ENCODE data around the gene BNC2. TPM values are rescaled to one million over a fixed set of nuclear protein-coding genes. Genes with fewer than 3 reads are reported as not detected.
A peak's percentile ranks its signal among the peaks of the same experiment; 100 is the strongest.

The BNC2 gene
- 16.5 and 20.7 TPM in 2 replicates for total RNA-seq
- 19.3 and 25.3 TPM in 2 replicates for polyA plus RNA-seq

GRCh38 chr9:16870596-16871335, at the start of gene BNC2:
Gene BNC2 (minus strand): TSS chr9:16870670. CDS start chr9:16870648, 22 bp downstream.
- peak; percentile 81 for DNase-seq (ENCODE audit: low spot score)
- Histone ChIP-seq H3K4me2 (peak within 1 kb of the TSS; percentile 97), H3K9me2 (replicated peaks; ENCODE audit: insufficient read depth) (no peaks in the 10 kb centered on the region), H3K27ac (peak within 1 kb of the TSS; percentile 91), H3K36me3 (replicated peaks; ENCODE audit: insufficient read depth, low read depth) (no peaks in the 10 kb centered on the region), H2AFZ (peak within 1 kb of the TSS; percentile 77), H3K4me3 (peak within 1 kb of the TSS; percentile 74), H3K27me3 (peaks cover 10% of the 10 kb centered on the region), H3K79me2 (peaks cover 20% of the 10 kb centered on the region), H4K20me1 (ENCODE audit: insufficient read depth, poor library complexity, severe bottlenecking) (no peaks in the 10 kb centered on the region), H3K9me3 (ENCODE audit: low read depth) (no peaks in the 10 kb centered on the region), H3K4me1 (ENCODE audit: insufficient read depth) (peaks cover 5% of the 10 kb centered on the region)
- TF ChIP-seq CTCF (IDR thresholded peaks at IDR 0.05; ENCODE audit: poor library complexity): peak; percentile 12
- no peak for TF ChIP-seq EZH2 (IDR thresholded peaks at IDR 0.05; ENCODE audit: borderline replicate concordance)
- under 1% methylated on average over 25 of the region's 58 CpGs for WGBS (ENCODE audit: low lambda C conversion rate, missing lambda C conversion rate)

DNA sequence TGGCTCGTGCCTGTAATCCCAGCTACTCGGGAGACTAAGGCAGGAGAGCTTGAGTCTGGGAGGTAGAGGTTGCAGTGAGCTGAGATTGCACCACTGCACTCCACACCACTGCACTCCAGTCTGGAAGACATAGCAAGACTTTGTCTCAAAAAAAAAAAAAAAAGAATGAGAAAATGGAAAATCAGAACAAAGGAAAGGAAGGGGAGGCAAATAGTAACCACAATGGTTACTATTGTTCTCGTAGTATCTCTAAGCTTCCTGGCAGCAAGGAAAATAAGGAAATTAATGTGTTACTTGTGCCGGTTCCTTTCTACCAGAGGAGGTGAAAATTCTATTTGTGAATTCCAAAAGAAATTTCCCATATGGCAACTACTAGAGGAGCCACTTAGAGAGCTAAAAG, 48.5 kb upstream of the BNC2 start:
- Histone ChIP-seq H4K20me1 (ENCODE audit: insufficient read depth, poor library complexity, severe bottlenecking) (no peaks in the 10 kb centered on the region), H3K9me3 (ENCODE audit: low read depth) (no peaks in the 10 kb centered on the region), H3K4me3 (no peak overlapping the region), H2AFZ (no peak overlapping the region), H3K79me2 (no peaks in the 10 kb centered on the region), H3K4me1 (ENCODE audit: insufficient read depth) (no peaks in the 10 kb centered on the region), H3K27me3 (no peaks in the 10 kb centered on the region), H3K27ac (no peak overlapping the region), H3K36me3 (replicated peaks; ENCODE audit: insufficient read depth, low read depth) (no peaks in the 10 kb centered on the region), H3K4me2 (no peak overlapping the region), H3K9me2 (replicated peaks; ENCODE audit: insufficient read depth) (no peaks in the 10 kb centered on the region)
- no peak for DNase-seq (ENCODE audit: low spot score)
- 68% methylated on average over 4 of the region's 4 CpGs for WGBS (ENCODE audit: low lambda C conversion rate, missing lambda C conversion rate)
- TF ChIP-seq CTCF (IDR thresholded peaks at IDR 0.05; ENCODE audit: poor library complexity): no peak
- TF ChIP-seq EZH2 (IDR thresholded peaks at IDR 0.05; ENCODE audit: borderline replicate concordance): no peak
- no peak for TF ChIP-seq EZH2phosphoT487 (IDR thresholded peaks at IDR 0.05; ENCODE audit: low read depth, severe bottlenecking, unreplicated experiment)

DNA sequence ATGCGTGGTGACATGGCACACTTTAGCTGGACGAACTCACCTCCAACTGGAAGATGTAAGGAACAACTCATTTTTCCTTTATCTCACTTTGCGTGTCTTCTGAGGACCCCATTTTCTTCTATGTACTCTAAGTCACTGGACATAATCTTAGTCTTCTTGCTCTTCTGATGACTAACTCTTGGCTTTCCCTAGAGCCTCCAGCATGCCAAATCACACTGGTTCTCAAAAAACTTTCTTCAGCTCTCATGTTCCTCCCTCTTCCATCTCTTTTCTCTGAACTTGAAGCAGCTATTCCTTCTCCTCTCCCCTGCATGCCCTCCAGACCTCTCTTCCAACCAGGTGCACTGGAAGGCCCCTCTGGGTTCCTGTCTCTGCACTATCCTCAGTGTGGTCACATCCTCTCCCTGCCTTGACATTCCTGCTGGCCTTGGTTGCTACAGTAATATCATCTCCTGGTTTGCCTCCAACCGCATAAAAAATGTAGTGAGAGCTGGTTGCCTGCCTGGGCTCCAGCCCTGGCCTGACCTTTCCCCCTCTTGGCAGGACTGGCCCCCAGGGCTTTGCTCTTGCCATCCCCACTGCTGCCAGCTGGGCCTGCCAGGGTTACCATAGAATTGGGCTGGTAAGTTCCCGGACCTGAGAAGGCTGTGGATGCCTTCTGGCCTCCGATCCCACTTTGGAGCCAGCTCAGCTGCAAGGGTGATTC, 44.8 kb upstream of the BNC2 start:
- no peaks in the 10 kb centered on the region for H3K79me2 ChIP-seq
- 93% methylated on average over 6 of the region's 6 CpGs for WGBS (ENCODE audit: low lambda C conversion rate, missing lambda C conversion rate)

More for the DNA sequence above, 44.8 kb upstream of the BNC2 start:
- Histone ChIP-seq H3K27me3 (no peaks in the 10 kb centered on the region), H3K4me2 (no peak overlapping the region), H3K9me2 (replicated peaks; ENCODE audit: insufficient read depth) (no peaks in the 10 kb centered on the region), H2AFZ (no peak overlapping the region), H4K20me1 (ENCODE audit: insufficient read depth, poor library complexity, severe bottlenecking) (no peaks in the 10 kb centered on the region), H3K4me3 (no peak overlapping the region), H3K27ac (no peak overlapping the region), H3K9me3 (ENCODE audit: low read depth) (no peaks in the 10 kb centered on the region), H3K4me1 (ENCODE audit: insufficient read depth) (no peaks in the 10 kb centered on the region), H3K36me3 (replicated peaks; ENCODE audit: insufficient read depth, low read depth) (no peaks in the 10 kb centered on the region)
- TF ChIP-seq EZH2 (IDR thresholded peaks at IDR 0.05; ENCODE audit: borderline replicate concordance): no peak
- no peak for TF ChIP-seq CTCF (IDR thresholded peaks at IDR 0.05; ENCODE audit: poor library complexity)
- no peak for TF ChIP-seq EZH2phosphoT487 (IDR thresholded peaks at IDR 0.05; ENCODE audit: low read depth, severe bottlenecking, unreplicated experiment)
- no peak for DNase-seq (ENCODE audit: low spot score)
